Endothelial cell of umbilical vein (primary cell): Measurements from ENCODE around the gene PDGFA. TPM values are rescaled to one million over a fixed set of nuclear protein-coding genes. Genes with fewer than 3 reads are reported as not detected.

Source experiments
- BruUV-seq: library from RNA; stranded (reverse); fragments of 400-500 nt; replicated peaks from 2 replicates; lab custom pipeline; 2021; lab: Mats Ljungman, UMichigan
- CTCF ChIA-PET: fragments of 300-600, 350-600 bp; sonication (Branson Sonifier 250); formaldehyde crosslinking; loops from one replicate; lab custom pipeline; 2021; ENCODE audit warnings: antibody characterized with exemption, inconsistent platforms; lab: Charles Lee
- POLR2A ChIA-PET: fragments of 300-600, 350-600 bp; sonication (Branson Sonifier 250); formaldehyde crosslinking; loops from one replicate; lab custom pipeline; 2021; ENCODE audit warnings: antibody characterized with exemption, inconsistent platforms; lab: Charles Lee
- DNase-seq: peaks from one replicate; pipeline ENCODE4 v3.0.0-alpha.2; 2011; ENCODE audit warnings: low read depth, low spot score
- FAIRE-seq: peaks from 2 replicates; lab custom pipeline; 2011; peaks lifted over from hg19 to GRCh38; lab: Jason Lieb, UNC
- H2AFZ ChIP-seq: 2 replicates; pipeline ENCODE4 v1.6.0; 2012; ENCODE audit warnings: low read depth, low read length, control low read depth, inconsistent platforms
- H3K27ac ChIP-seq: 2 replicates; pipeline ENCODE4 v1.5.1; 2011; ENCODE audit warnings: low read depth, mild to moderate bottlenecking, control low read depth, low read length, moderate library complexity; ENCODE audit not compliant: insufficient read depth
- H3K27me3 ChIP-seq, 2 experiments: 2 replicates each; pipeline versions ENCODE4 v1.6.0 to v1.6.1; 2011; ENCODE audit warnings: low read length in 2 of 2, mixed read lengths in 1 of 2; ENCODE audit not compliant: control insufficient read depth in 2 of 2, insufficient read depth in 2 of 2
- H3K36me3 ChIP-seq, 2 experiments: 2 replicates in 1 of 2; 3 replicates in 1 of 2; pipeline ENCODE4 v1.5.1; 2011; ENCODE audit warnings: low read length in 2 of 2, mild to moderate bottlenecking in 1 of 2, moderate library complexity in 1 of 2; ENCODE audit not compliant: control insufficient read depth in 2 of 2, insufficient read depth in 2 of 2; ENCODE audit errors: extremely low read depth in 1 of 2
- H3K4me1 ChIP-seq: 3 replicates; pipeline ENCODE4 v1.5.1; 2011; ENCODE audit warnings: mild to moderate bottlenecking, low read length; ENCODE audit not compliant: control insufficient read depth, insufficient read depth; ENCODE audit errors: extremely low read depth
- H3K4me2 ChIP-seq: 2 replicates; pipeline ENCODE4 v1.6.1; 2011; ENCODE audit warnings: low read length, control low read depth, mixed read lengths; ENCODE audit not compliant: insufficient read depth
- H3K4me3 ChIP-seq, 3 experiments: fragments of 200-600 bp in 1 of 3; sonication (generic), shearing (Covaris generic) in 1 of 3; replicated peaks in 1 of 3; 2 replicates each; pipeline ENCODE4 v1.5.1; 2011 to 2016; ENCODE audit warnings: control low read depth in 3 of 3, low read length in 3 of 3, mild to moderate bottlenecking in 2 of 3, inconsistent platforms in 1 of 3, low read depth in 1 of 3, moderate library complexity in 1 of 3; ENCODE audit not compliant: insufficient read depth in 1 of 3
- H3K79me2 ChIP-seq: 2 replicates; pipeline ENCODE4 v1.6.0; 2012; ENCODE audit warnings: low read length, inconsistent platforms; ENCODE audit not compliant: control insufficient read depth, insufficient read depth
- H3K9ac ChIP-seq: replicated peaks from 2 replicates; pipeline ENCODE3; 2011; ENCODE audit warnings: low read length, control low read depth; ENCODE audit not compliant: insufficient read depth; ENCODE audit errors: extremely low read depth
- H3K9me1 ChIP-seq: replicated peaks from 3 replicates; pipeline ENCODE4 v1.6.0; 2011; ENCODE audit warnings: mild to moderate bottlenecking, low read length; ENCODE audit not compliant: control insufficient read depth, insufficient read depth; ENCODE audit errors: extremely low read depth
- H3K9me3 ChIP-seq: replicated peaks from 2 replicates; pipeline ENCODE4 v1.5.1; 2012; ENCODE audit warnings: low read length, inconsistent platforms; ENCODE audit not compliant: control insufficient read depth, insufficient read depth
- H4K20me1 ChIP-seq: replicated peaks from 2 replicates; pipeline ENCODE3; 2011; ENCODE audit warnings: mild to moderate bottlenecking, low read length; ENCODE audit not compliant: control insufficient read depth, insufficient read depth; ENCODE audit errors: extremely low read depth
- EZH2 ChIP-seq: IDR thresholded peaks from 2 replicates; pipeline ENCODE4 v1.6.1; 2012; ENCODE audit warnings: borderline replicate concordance, low read depth, mild to moderate bottlenecking, moderate library complexity, low read length, inconsistent platforms; ENCODE audit not compliant: severe bottlenecking
- FOS ChIP-seq: IDR thresholded peaks from 2 replicates; pipeline ENCODE4 v1.6.1; 2011; ENCODE audit warnings: mild to moderate bottlenecking, low read length, moderate library complexity, borderline replicate concordance; ENCODE audit not compliant: insufficient read depth
- GATA2 ChIP-seq: IDR thresholded peaks from 2 replicates; pipeline ENCODE4 v1.7.0; 2011; ENCODE audit warnings: low read depth, mild to moderate bottlenecking, moderate library complexity, mixed read lengths, low read length; ENCODE audit not compliant: insufficient read length, insufficient read depth
- JUN ChIP-seq: IDR thresholded peaks from 2 replicates; pipeline ENCODE4 v1.6.1; 2011; ENCODE audit warnings: borderline replicate concordance, low read depth; ENCODE audit not compliant: insufficient read length, insufficient read depth
- MYC ChIP-seq: IDR thresholded peaks from one replicate; pipeline ENCODE4 v1.6.1; 2011; ENCODE audit warnings: mild to moderate bottlenecking, low read depth, low read length
- POLR2A ChIP-seq: IDR thresholded peaks from 2 replicates; pipeline ENCODE4 v1.6.1; 2012; ENCODE audit warnings: low read depth, mild to moderate bottlenecking, control low read depth, low read length
- POLR2AphosphoS5 ChIP-seq: IDR thresholded peaks from 2 replicates; pipeline ENCODE4 v1.6.1; 2012; ENCODE audit warnings: low read depth, mild to moderate bottlenecking, control low read depth, low read length, moderate library complexity; ENCODE audit not compliant: insufficient read depth
- dilution Hi-C: fragments of 300-500 bp; cut with MboI; formaldehyde crosslinking; loops from one replicate; pipeline ENCODE4 v1.15.0; 2019; ENCODE audit warnings: low sequenced_read_pairs; ENCODE audit not compliant: extremely low pct_ligation_motif_present
- intact Hi-C: fragments of 100-400 bp; cut with micrococcal nuclease; formaldehyde crosslinking; loops from one replicate; pipeline ENCODE4 v1.10.0; 2022
- polyA plus RNA-seq, 4 experiments: library from polyadenylated mRNA; depleted of rRNA in 3 of 4; stranded (reverse) in 3 of 4; unstranded in 1 of 4; fragments of >200 nt; gene quantifications; 2 replicates each; pipeline versions ENCODE4 v1.2.1 to v1.2.3, GENCODE V29; 2011 to 2012; ENCODE audit warnings: missing spikeins in 1 of 4
- total RNA-seq: library from RNA; stranded (reverse); gene quantifications from 2 replicates; pipeline ENCODE4 v1.2.3, GENCODE V29; 2021
- TF ChIP-seq, protein P1 (sequence below): IDR thresholded peaks from 2 replicates; pipeline ENCODE4 v1.6.1; 2011; ENCODE audit not compliant: insufficient read depth, insufficient read length
- TF ChIP-seq, protein P2 (sequence below), 2 donors: IDR thresholded peaks; 1 replicate in 1 of 2; 2 replicates in 1 of 2; pipeline ENCODE4 v1.5.1; 2011; ENCODE audit warnings: low read length in 2 of 2, mild to moderate bottlenecking in 2 of 2, moderate library complexity in 2 of 2, control low read depth in 1 of 2, inconsistent platforms in 1 of 2, low read depth in 1 of 2; ENCODE audit not compliant: insufficient read depth in 1 of 2; ENCODE audit errors: extremely low read depth in 1 of 2

The PDGFA gene
- total and polyA plus RNA-seq, 2 donors (not counting 3 experiments of a cell fraction or from before 2014, with no cell fraction given), result 17.4 to 62.4 TPM

DNA sequence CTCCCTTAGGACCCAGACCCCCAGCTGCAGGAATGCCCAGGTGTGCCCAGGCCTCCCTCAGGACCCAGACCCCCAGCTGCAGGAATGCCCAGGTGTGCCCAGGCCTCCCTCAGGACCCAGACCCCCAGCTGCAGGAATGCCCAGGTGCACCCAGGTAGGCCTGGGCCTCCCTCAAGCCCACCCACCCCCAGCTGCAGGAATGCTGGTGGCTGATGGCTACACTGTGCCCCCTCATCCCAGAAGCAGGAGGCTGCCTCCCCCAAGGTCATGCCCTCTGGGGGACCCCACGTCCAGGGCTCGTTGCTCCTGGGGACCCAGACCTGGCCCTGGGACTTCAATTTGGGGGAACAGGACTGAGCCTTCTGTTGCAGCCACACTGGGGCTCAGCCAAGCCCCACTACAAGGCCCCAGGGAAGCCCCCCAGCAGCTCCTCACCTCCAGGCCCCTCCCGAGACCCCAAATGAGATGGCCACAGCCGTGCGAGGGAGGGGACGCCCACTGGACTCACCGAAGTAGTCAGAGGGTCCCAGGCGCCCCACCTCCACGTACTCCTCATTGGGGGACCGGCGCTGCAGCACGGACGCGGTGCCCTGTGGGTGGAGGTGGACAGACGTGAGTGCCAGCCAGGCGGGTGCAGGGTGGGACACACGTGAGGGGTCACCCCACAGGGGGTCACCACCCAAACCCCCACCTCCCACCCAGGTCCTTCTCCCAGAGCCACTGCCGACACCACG, 31.4 kb upstream of the PDGFA start:
- Histone ChIP-seq H3K4me1 (no peaks in the 10 kb centered on the region), H3K79me2 (no peaks in the 10 kb centered on the region), H3K4me3 (no peak overlapping the region), H2AFZ (no peak overlapping the region), H3K36me3 (no peaks in the 10 kb centered on the region), H3K27ac (no peak overlapping the region), H3K27me3 (no peaks in the 10 kb centered on the region), H3K9me3 (no peaks in the 10 kb centered on the region), H3K9me1 (no peaks in the 10 kb centered on the region), H4K20me1 (no peaks in the 10 kb centered on the region), H3K9ac (no peak overlapping the region), H3K4me2 (no peak overlapping the region)
- dilution Hi-C loops, result no loop called here
- DNase-seq (no peak), FAIRE-seq (no peak)
- BruUV-seq, result no TSS peak
- CTCF ChIA-PET, result no interaction called here
- intact Hi-C loops, result no loop called here
- POLR2A ChIA-PET, result no interaction called here
- TF ChIP-seq POLR2AphosphoS5 (no peak), MYC (no peak), EZH2 (no peak), JUN (no peak), FOS (no peak), POLR2A (no peak), GATA2 (no peak)
- TF ChIP-seq, protein P1, sequence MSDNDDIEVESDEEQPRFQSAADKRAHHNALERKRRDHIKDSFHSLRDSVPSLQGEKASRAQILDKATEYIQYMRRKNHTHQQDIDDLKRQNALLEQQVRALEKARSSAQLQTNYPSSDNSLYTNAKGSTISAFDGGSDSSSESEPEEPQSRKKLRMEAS, result no peak
- TF ChIP-seq, protein P2, sequence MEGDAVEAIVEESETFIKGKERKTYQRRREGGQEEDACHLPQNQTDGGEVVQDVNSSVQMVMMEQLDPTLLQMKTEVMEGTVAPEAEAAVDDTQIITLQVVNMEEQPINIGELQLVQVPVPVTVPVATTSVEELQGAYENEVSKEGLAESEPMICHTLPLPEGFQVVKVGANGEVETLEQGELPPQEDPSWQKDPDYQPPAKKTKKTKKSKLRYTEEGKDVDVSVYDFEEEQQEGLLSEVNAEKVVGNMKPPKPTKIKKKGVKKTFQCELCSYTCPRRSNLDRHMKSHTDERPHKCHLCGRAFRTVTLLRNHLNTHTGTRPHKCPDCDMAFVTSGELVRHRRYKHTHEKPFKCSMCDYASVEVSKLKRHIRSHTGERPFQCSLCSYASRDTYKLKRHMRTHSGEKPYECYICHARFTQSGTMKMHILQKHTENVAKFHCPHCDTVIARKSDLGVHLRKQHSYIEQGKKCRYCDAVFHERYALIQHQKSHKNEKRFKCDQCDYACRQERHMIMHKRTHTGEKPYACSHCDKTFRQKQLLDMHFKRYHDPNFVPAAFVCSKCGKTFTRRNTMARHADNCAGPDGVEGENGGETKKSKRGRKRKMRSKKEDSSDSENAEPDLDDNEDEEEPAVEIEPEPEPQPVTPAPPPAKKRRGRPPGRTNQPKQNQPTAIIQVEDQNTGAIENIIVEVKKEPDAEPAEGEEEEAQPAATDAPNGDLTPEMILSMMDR (IDR thresholded peaks at IDR 0.05; ENCODE audit: extremely low read depth in 1 of 2, insufficient read depth in 1 of 2, low read depth in 1 of 2, low read length in 2 of 2), result no peak
